ENCODE data around the gene BCAM.
"Not testable (repeated sequence)": the region's sequence is repeated elsewhere in the genome, so short reads cannot be mapped to it uniquely, and the experiment has no call there.

The BCAM gene

GRCh38 chr19:44848812-44849447, 40.0 kb downstream of the BCAM start:
- no peak for DNase-seq (ENCODE audit: low spot score)

DNA sequence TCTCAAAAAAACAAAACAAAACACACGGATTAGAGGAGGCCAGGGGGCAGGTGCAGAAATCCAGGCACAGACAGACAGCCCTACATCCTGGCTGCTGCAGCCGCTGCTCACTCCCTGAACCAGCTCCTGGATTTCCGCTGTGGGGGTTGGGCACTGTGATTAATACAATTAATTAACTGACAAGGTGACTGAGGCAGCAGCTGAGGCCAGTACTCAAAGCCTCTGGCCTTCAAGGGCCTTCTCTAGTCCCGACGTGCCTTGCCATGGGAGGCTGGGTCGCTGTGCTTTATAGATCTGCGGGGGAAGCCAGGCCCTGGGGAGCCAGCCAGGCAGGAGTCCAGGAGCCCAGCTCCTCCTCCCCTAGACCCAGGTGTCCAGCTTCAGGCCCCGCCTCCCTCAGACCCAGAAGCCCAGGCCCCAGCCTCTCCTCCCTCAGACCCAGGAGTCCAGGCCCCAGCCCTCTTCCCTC, 41.8 kb downstream of the BCAM start:
- no peak for DNase-seq (ENCODE audit: low spot score)

- DNase-seq (ENCODE audit: low spot score), result no peak
Measured at GRCh38 chr19:44851427-44851826, 42.5 kb downstream of the BCAM start.

DNA sequence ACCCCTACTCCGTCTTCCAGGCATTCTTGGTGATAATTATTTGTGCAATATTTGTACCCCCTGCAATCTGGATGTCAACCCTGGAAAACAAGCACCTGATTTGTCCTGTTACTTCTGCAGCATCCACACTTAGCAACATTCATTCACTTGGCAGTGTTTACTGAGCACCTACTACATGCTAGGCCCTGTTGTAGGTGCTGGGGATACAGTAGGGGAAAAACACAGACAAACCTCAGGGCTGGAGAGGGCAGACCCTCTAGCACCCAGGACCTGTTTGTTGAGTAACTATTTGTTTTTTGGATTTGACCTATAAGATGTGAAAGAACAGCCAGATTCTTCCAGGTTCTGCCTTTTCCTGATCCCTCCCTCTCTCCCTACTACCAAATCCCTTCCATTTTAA, 46.7 kb downstream of the BCAM start:
- no peak for DNase-seq (ENCODE audit: low spot score)

GRCh38 chr19:44856421-44857083, 47.6 kb downstream of the BCAM start:
- no peak for DNase-seq (ENCODE audit: low spot score)

DNA sequence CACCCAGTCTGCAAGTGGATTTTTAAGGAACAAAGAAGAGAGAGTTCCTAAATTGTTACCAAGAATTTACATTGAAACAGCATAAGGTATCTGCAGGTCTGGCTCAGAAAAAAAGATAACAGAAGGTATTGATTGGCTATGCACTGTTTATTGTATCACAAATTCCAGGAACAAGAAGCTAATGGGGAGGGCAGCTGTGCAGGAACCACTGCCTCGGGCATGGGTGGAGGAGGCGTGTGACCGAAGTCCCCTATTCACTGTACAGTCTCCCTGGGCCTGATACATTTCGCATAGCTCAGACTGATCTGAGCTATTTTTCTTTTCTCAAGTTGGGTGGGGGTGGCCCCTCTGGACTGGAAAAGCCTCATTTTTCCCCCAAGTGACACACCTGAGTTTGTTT, 48.9 kb downstream of the BCAM start:
- DNase-seq (ENCODE audit: low spot score), result no peak

- not testable (repeated sequence) for DNase-seq (ENCODE audit: low spot score)
Measured at GRCh38 chr19:44861576-44861975, 52.7 kb downstream of the BCAM start.

GRCh38 chr19:44863990-44864389, 55.1 kb downstream of the BCAM start:
- no peak for DNase-seq (ENCODE audit: low spot score)

DNA sequence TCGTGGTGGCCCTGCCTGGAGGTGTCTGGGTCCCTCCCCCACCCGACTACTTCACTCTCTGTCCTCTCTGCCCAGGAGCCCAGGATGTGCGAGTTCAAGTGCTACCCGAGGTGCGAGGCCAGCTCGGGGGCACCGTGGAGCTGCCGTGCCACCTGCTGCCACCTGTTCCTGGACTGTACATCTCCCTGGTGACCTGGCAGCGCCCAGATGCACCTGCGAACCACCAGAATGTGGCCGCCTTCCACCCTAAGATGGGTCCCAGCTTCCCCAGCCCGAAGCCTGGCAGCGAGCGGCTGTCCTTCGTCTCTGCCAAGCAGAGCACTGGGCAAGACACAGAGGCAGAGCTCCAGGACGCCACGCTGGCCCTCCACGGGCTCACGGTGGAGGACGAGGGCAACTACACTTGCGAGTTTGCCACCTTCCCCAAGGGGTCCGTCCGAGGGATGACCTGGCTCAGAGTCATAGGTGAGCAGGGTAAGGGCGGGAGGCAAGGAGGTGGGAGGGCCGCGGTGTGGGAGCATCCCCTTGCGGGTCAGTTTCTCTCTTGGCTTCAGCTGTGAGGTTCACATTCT, 56.4 kb downstream of the BCAM start:
- DNase-seq (ENCODE audit: low spot score), result no peak

DNA sequence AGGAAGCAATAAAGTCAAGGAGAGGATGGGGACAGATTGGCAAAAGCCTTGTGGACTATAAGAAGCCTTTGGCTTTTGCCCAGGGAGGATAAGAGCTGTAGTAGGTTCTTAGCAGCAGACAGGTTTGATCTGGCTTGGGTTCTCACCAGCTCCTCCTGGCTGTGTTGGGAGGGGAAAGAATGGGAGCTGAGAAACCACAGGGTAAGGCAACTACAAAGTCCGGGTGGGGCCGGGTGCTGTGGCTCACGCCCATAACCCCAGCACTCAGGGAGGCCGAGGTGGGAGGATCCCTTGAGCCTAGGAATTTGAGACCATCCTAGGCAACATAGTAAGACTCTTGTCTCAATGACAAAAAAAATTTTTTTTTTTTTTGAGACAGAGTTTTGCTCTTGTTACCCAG, 57.8 kb downstream of the BCAM start:
- no peak for DNase-seq (ENCODE audit: low spot score)

- DNase-seq (ENCODE audit: low spot score), result no peak
Measured at GRCh38 chr19:44867578-44867977, 58.7 kb downstream of the BCAM start.

- DNase-seq (ENCODE audit: low spot score), result no peak
Measured at GRCh38 chr19:44869733-44870470, 61.0 kb downstream of the BCAM start.

Data from putamen (tissue), 1 donor.